Measurements from ENCODE around the gene TUBB4B.

TUBB4B gene

DNA sequence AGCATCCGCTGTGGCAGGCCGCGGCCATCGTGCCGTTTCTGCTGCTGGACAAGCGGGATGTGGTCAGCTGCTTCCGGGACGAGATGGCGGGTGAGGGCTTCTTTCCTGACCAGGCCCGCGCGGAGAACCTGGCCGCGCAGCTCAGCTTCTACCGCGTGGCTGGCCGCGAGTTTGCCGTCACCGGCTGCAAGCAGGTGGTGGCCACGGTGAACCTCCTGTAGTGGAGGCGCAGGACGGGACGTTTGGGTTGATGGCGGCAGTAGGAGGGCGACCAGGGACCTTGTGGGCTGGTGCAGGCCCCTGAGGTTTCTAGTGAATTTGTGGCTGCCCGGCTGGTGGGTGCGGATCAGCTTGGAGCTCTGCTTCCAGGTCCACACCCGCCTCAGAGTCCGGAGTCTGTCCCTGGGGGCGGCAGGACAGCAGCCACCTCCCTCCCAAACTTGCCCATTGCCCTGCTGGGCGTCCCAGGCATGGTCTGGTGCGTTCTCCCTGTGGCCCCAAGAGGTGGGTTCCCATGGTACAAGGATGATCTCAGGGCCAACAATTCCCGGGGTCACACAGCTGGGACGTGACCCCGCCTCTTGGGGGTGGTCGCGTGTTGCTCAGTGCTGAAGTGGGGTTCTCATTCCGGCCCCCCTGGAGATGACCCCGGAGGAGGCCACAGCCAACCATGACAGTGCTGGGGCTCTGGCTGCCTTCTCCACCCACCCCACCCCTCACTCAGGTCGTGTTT lies 38.8 kb downstream of the TUBB4B start:
- Histone ChIP-seq H3K4me3 (ENCODE audit: severe bottlenecking) (no peak overlapping the region), H3K36me3 (ENCODE audit: low read depth) (peaks cover 42% of the 10 kb centered on the region), H3K27me3 (ENCODE audit: insufficient read depth, poor library complexity, severe bottlenecking) (no peaks in the 10 kb centered on the region), H3K4me1 (ENCODE audit: insufficient read depth, poor library complexity, severe bottlenecking) (peaks cover 8% of the 10 kb centered on the region), H3K9me3 (ENCODE audit: severe bottlenecking) (no peaks in the 10 kb centered on the region), H3K27ac (ENCODE audit: poor library complexity, severe bottlenecking) (no peak overlapping the region)
- ATAC-seq (ENCODE audit: low read depth) (no peak), DNase-seq (ENCODE audit: low spot score) (no peak)
- TF ChIP-seq, protein P1, sequence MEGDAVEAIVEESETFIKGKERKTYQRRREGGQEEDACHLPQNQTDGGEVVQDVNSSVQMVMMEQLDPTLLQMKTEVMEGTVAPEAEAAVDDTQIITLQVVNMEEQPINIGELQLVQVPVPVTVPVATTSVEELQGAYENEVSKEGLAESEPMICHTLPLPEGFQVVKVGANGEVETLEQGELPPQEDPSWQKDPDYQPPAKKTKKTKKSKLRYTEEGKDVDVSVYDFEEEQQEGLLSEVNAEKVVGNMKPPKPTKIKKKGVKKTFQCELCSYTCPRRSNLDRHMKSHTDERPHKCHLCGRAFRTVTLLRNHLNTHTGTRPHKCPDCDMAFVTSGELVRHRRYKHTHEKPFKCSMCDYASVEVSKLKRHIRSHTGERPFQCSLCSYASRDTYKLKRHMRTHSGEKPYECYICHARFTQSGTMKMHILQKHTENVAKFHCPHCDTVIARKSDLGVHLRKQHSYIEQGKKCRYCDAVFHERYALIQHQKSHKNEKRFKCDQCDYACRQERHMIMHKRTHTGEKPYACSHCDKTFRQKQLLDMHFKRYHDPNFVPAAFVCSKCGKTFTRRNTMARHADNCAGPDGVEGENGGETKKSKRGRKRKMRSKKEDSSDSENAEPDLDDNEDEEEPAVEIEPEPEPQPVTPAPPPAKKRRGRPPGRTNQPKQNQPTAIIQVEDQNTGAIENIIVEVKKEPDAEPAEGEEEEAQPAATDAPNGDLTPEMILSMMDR (IDR thresholded peaks at IDR 0.05; ENCODE audit: poor library complexity, severe bottlenecking), result no peak

DNA sequence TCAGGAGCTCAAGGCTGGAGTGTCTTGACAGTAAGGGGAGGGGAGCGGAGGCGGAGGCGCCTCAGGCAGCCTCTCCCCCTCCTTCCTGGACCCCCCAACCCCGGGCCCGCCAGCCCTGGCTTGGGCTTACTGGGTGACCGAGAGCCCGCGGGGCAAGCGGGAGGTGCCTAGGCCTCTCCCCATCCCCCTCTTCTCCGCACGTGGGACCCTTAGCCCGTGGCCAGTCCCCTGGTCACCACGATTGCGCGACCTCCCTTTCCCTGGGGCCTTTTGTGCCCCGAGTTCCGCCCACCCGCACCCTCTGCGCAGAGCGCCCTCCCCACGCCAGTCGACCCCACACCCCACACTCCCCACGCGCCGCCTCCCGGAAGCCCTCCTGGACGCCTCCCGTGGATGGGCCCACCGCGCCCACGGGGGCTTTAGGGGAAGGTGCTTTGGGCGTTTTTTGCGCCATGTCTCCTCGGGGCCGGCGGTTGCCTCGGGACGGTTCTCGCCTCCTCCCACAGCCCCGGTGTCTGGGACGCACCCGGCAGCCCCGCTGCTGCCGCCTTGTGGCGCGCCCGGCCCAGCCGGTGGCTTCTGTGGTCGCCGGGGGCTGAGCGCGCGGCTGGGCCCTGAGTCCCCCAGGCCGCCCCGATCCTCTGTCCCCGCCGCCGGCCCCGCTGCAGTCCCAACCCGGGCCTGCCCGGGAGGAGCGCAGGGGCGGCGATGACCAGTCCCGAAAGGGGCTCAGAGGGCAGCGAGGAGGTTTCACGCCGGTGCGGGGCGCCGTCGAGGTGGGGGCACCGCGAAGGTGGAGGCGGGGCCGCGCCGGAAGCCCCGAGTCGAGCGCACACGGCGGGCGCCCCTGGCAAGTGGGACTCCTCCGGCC lies 39.6 kb downstream of the TUBB4B start:
- H3K4me3 ChIP-seq (ENCODE audit: severe bottlenecking), result no peak overlapping the region
- TF ChIP-seq, protein P1 (IDR thresholded peaks at IDR 0.05; ENCODE audit: poor library complexity, severe bottlenecking), result no peak
- no peaks in the 10 kb centered on the region for H3K27me3 ChIP-seq (ENCODE audit: insufficient read depth, poor library complexity, severe bottlenecking)
- H3K9me3 ChIP-seq (ENCODE audit: severe bottlenecking), result no peaks in the 10 kb centered on the region
- no peak overlapping the region for H3K27ac ChIP-seq (ENCODE audit: poor library complexity, severe bottlenecking)
- peaks cover 8% of the 10 kb centered on the region for H3K4me1 ChIP-seq (ENCODE audit: insufficient read depth, poor library complexity, severe bottlenecking)
- ATAC-seq (ENCODE audit: low read depth) (no peak), DNase-seq (ENCODE audit: low spot score) (no peak)
- peaks cover 42% of the 10 kb centered on the region for H3K36me3 ChIP-seq (ENCODE audit: low read depth)

DNA sequence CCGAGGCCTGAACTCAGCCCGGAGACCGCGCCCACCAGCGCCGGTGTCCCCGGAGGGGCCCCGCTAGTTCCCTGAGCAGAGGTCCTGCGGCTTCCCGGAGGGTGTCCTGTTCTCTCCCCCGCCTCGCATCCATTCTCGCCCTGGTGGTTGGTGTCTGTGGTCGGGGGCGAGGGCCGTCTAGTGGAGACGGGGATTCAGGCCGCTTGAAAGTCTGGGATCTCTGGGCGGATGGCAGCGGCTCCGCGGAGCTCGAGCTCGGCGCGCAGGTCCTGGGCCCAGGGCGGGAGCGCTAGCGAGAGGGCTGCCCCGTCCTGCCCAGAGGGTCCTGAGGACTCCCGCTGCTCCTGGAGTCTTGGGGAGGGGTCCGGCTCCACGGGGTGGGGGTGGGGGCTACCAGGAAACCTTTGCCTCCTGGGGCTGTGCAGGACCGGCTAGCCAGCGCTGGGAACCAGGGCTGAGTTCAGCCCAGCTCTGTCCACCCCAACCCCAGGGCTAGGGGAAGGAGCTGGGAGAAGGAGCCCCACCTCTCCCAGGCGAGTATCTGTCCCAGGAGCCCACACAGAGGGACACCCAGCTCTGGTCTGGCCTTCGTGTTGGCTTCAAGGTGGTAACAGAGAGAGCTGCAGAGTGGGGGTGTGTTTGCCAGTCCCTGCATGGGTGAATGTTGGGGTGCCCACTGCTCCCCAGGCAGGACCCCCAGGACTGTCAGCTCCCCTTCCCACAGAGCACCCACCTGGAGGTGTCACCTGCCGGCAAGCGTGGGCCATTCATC lies 40.4 kb downstream of the TUBB4B start:
- TF ChIP-seq, protein P1 (IDR thresholded peaks at IDR 0.05; ENCODE audit: poor library complexity, severe bottlenecking), result no peak
- no peaks in the 10 kb centered on the region for H3K9me3 ChIP-seq (ENCODE audit: severe bottlenecking)
- H3K27me3 ChIP-seq (ENCODE audit: insufficient read depth, poor library complexity, severe bottlenecking), result no peaks in the 10 kb centered on the region
- no peak for ATAC-seq (ENCODE audit: low read depth)
- H3K27ac ChIP-seq (ENCODE audit: poor library complexity, severe bottlenecking), result no peak overlapping the region
- H3K4me1 ChIP-seq (ENCODE audit: insufficient read depth, poor library complexity, severe bottlenecking), result peaks cover 8% of the 10 kb centered on the region
- no peak overlapping the region for H3K4me3 ChIP-seq (ENCODE audit: severe bottlenecking)
- peaks cover 42% of the 10 kb centered on the region for H3K36me3 ChIP-seq (ENCODE audit: low read depth)
- no peak for DNase-seq (ENCODE audit: low spot score)

DNA sequence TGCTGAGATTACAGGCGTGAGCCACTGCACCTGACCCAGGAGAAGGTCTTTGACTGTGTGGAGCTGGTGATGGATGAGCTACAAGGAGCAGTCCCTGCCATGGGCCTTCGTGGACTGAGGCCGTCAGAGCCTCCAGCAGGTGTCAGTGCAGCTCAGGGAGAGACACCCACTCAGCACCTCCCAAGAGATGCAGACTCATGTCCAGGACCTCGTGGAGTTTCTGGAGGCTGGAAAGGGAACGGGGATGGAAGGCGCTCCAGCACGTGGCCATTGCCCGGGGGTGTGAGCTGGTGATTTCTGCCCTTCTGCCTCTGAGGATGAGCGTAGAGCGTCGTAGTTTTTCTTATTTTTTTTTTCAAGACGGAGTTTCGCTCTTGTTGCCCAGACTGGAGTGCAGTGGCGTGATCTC lies 45.9 kb downstream of the TUBB4B start:
- ATAC-seq (ENCODE audit: low read depth) (peak; percentile 93), DNase-seq (ENCODE audit: low spot score) (no peak)
- H3K4me1 ChIP-seq (ENCODE audit: insufficient read depth, poor library complexity, severe bottlenecking), result no peaks in the 10 kb centered on the region
- H3K4me3 ChIP-seq (ENCODE audit: severe bottlenecking), result no peak overlapping the region
- no peaks in the 10 kb centered on the region for H3K27me3 ChIP-seq (ENCODE audit: insufficient read depth, poor library complexity, severe bottlenecking)
- H3K9me3 ChIP-seq (ENCODE audit: severe bottlenecking), result no peaks in the 10 kb centered on the region
- H3K36me3 ChIP-seq (ENCODE audit: low read depth), result peaks cover 17% of the 10 kb centered on the region
- no peak overlapping the region for H3K27ac ChIP-seq (ENCODE audit: poor library complexity, severe bottlenecking)
- TF ChIP-seq, protein P1 (IDR thresholded peaks at IDR 0.05; ENCODE audit: poor library complexity, severe bottlenecking), result peak; percentile 71
